Ovary (tissue), 9 donors: ENCODE measurements around the gene LHB. TPM values are rescaled to one million over a fixed set of nuclear protein-coding genes. Genes with fewer than 3 reads are reported as not detected.

Experiments used
- DNase-seq, 5 donors: peaks; one replicate each; pipeline ENCODE4 v3.0.0-alpha.2; 2019 to 2020
- H3K27ac ChIP-seq, 2 donors: fragments of 200-600 bp; one replicate each; pipeline versions ENCODE4 v1.5.1 to v1.8.0; 2019 to 2022
- H3K27me3 ChIP-seq: fragments of 200-600 bp; one replicate; pipeline ENCODE4 v1.8.0; 2022
- H3K36me3 ChIP-seq: fragments of 200-600 bp; sonication (generic); one replicate; pipeline ENCODE4 v1.5.1; 2019
- H3K4me1 ChIP-seq: one replicate; pipeline ENCODE4 v1.8.1; 2013; ENCODE audit warnings: mild to moderate bottlenecking, moderate library complexity; ENCODE audit not compliant: insufficient read depth
- H3K4me3 ChIP-seq: fragments of 200-600 bp; sonication (generic); one replicate; pipeline ENCODE4 v1.5.1; 2017
- H3K9me3 ChIP-seq, 2 donors: fragments of 200-600 bp in 1 of 2; sonication (generic) in 1 of 2; one replicate each; pipeline versions ENCODE4 v1.5.1 to v1.8.1; 2013 to 2019; ENCODE audit warnings: mild to moderate bottlenecking in 1 of 2, moderate library complexity in 1 of 2
- EP300 ChIP-seq: sonication (generic); formaldehyde crosslinking; IDR thresholded peaks from one replicate; pipeline ENCODE4 v1.6.1; 2017; ENCODE audit warnings: antibody characterized with exemption
- POLR2A ChIP-seq: fragments of 450-650 bp; IDR thresholded peaks from one replicate; pipeline ENCODE4 v1.6.1; 2017; ENCODE audit warnings: antibody characterized with exemption, mild to moderate bottlenecking, moderate library complexity
- WGBS, 3 donors: extraction: QIAGEN DNeasy Blood & Tissue Kit in 1 of 3; methylation state at CpG; one replicate each; pipeline versions ENCODE4 v1.1.5 to v1.1.7; 2013 to 2017; 5-methylcytosine and 5-hydroxymethylcytosine counted together
- intact Hi-C, 4 donors: fragments of 100-400 bp; cut with DNase I; formaldehyde crosslinking; loops; one replicate each; pipeline versions ENCODE4 v1.11.0 to v1.15.1; 2022 to 2023
- polyA plus RNA-seq, 2 donors: library from polyadenylated mRNA; stranded (reverse); fragments of 200-250 nt in 1 of 2; fragments of 350-450 nt in 1 of 2; fragmentation: Illumina TruSeq in 1 of 2; extraction: RNeasy Lipid Tissue Mini Kit (QIAGEN cat#74804) in 1 of 2; gene quantifications; one replicate each; pipeline ENCODE4 v1.2.3, GENCODE V29; 2013 to 2014
- total RNA-seq, 7 donors: library from RNA; depleted of rRNA in 2 of 7; stranded (reverse); fragments of >200 nt in 2 of 7; fragmentation: NEBNext Ultra II Directional in 3 of 7; extraction: Animal tissue kit (Norgen Biotek cat#: 25700) in 3 of 7; gene quantifications; one replicate each; pipeline versions ENCODE4 v1.1.0 to v1.2.4, GENCODE V29; 2016 to 2023
- TF ChIP-seq, protein P1 (sequence below), 3 donors: fragments of 450-650 bp in 2 of 3; fragments of 200-600 bp in 1 of 3; IDR thresholded peaks; one replicate each; pipeline versions ENCODE4 v1.5.1 to v1.8.0; 2016 to 2022; ENCODE audit warnings: antibody characterized with exemption in 3 of 3, mild to moderate bottlenecking in 1 of 3
- donor health status: DM: no; HTN: no; CAD: no; lungs with moderate emphysema.
- donor health status: DM: no; HTN: no; CAD: no.
- donor health status: Bipolar disorder and iron deficiency.
- donor health status: DM: yes; HTN: yes; CAD: no.
- donor health status: DM: no; HTN: no; CAD: no.
- donor health status: DM: yes; HTN: yes; CAD: no.

The LHB gene
- total and polyA plus RNA-seq, 9 donors = not detected

DNA sequence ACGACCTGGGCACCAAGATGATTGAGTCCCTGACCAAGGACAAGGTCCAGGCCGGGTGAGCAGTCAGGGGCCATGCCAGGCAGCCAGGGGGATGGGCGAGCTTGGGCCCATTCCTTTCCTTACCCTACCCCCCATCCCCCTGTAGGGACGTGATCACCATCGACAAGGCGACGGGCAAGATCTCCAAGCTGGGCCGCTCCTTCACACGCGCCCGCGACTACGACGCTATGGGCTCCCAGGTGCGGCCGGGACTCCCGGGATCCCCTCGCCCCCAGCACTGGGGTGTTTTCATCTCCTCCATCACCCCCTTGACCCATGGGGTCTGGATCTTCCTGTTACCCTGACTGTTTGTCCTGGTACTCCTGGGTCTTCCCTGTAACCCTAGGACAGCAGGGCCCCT lies 7.1 kb downstream of the LHB start:
- Histone ChIP-seq H3K9me3 (no peaks in the 10 kb centered on the region), H3K27me3 (no peaks in the 10 kb centered on the region), H3K36me3 (no peaks in the 10 kb centered on the region), H3K4me3 (no peak overlapping the region), H3K4me1 (no peaks in the 10 kb centered on the region), H3K27ac (no peak overlapping the region)
- 90 to 94% (median 93%) methylated on average over 18 of the region's 18 CpGs for WGBS, 3 donors
- TF ChIP-seq, protein P1, sequence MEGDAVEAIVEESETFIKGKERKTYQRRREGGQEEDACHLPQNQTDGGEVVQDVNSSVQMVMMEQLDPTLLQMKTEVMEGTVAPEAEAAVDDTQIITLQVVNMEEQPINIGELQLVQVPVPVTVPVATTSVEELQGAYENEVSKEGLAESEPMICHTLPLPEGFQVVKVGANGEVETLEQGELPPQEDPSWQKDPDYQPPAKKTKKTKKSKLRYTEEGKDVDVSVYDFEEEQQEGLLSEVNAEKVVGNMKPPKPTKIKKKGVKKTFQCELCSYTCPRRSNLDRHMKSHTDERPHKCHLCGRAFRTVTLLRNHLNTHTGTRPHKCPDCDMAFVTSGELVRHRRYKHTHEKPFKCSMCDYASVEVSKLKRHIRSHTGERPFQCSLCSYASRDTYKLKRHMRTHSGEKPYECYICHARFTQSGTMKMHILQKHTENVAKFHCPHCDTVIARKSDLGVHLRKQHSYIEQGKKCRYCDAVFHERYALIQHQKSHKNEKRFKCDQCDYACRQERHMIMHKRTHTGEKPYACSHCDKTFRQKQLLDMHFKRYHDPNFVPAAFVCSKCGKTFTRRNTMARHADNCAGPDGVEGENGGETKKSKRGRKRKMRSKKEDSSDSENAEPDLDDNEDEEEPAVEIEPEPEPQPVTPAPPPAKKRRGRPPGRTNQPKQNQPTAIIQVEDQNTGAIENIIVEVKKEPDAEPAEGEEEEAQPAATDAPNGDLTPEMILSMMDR (IDR thresholded peaks at IDR 0.05) = no peak
- TF ChIP-seq POLR2A = no peak
- TF ChIP-seq EP300 = no peak
- no peak for DNase-seq
- intact Hi-C loops = no loop called here

- intact Hi-C loops = no loop called here
- no peak for TF ChIP-seq POLR2A
- H3K4me1 ChIP-seq = no peaks in the 10 kb centered on the region
- H3K4me3 ChIP-seq = no peak overlapping the region
- 95 to 96% (median 95%) methylated on average over 22 of the region's 22 CpGs for WGBS, 3 donors
- no peaks in the 10 kb centered on the region for H3K36me3 ChIP-seq
- H3K27me3 ChIP-seq = no peaks in the 10 kb centered on the region
- no peak overlapping the region for H3K27ac ChIP-seq
- DNase-seq = no peak
- H3K9me3 ChIP-seq = no peaks in the 10 kb centered on the region
Measured at GRCh38 chr19:49006905-49007304, 10.0 kb downstream of the LHB start.

GRCh38 chr19:49004964-49005614 lies 11.8 kb downstream of the LHB start:
- WGBS, 3 donors = 89 to 96% (median 93%) methylated on average over 7 of the region's 7 CpGs
- Histone ChIP-seq H3K36me3 (no peaks in the 10 kb centered on the region), H3K4me1 (no peaks in the 10 kb centered on the region), H3K27ac (no peak overlapping the region), H3K27me3 (no peaks in the 10 kb centered on the region), H3K9me3 (no peaks in the 10 kb centered on the region), H3K4me3 (no peak overlapping the region)
- no peak for DNase-seq
- intact Hi-C loops = no loop called here
- TF ChIP-seq POLR2A (no peak), EP300 (no peak)
- TF ChIP-seq, protein P1 (IDR thresholded peaks at IDR 0.05) = no peak

- H3K27me3 ChIP-seq = no peaks in the 10 kb centered on the region
- 97 to 99% (median 98%) methylated on average over 15 of the region's 15 CpGs for WGBS, 3 donors
- no peaks in the 10 kb centered on the region for H3K9me3 ChIP-seq
- DNase-seq = no peak
- TF ChIP-seq EP300 (no peak), POLR2A (no peak)
- TF ChIP-seq, protein P1 (IDR thresholded peaks at IDR 0.05) = no peak
- H3K4me3 ChIP-seq = no peak overlapping the region
- H3K27ac ChIP-seq = no peak overlapping the region
- H3K4me1 ChIP-seq = no peaks in the 10 kb centered on the region
- intact Hi-C loops = no loop called here
- H3K36me3 ChIP-seq = no peaks in the 10 kb centered on the region
Measured at GRCh38 chr19:49004133-49004532, 12.8 kb downstream of the LHB start.

GRCh38 chr19:48999481-49000325 lies 17.2 kb downstream of the LHB start:
- peak in 1 of 5 donors; percentile 57 for DNase-seq
- TF ChIP-seq, protein P1 (IDR thresholded peaks at IDR 0.05) = peak in 1 of 3 donors; percentile 8
- no peak for TF ChIP-seq POLR2A
- Histone ChIP-seq H3K27me3 (no peaks in the 10 kb centered on the region), H3K9me3 (no peaks in the 10 kb centered on the region), H3K4me3 (no peak overlapping the region), H3K27ac (no peak overlapping the region), H3K36me3 (no peaks in the 10 kb centered on the region), H3K4me1 (peaks cover 1% of the 10 kb centered on the region)
- intact Hi-C loops = no loop called here
- 51 to 57% (median 55%) methylated on average over 16 of the region's 16 CpGs for WGBS, 3 donors
